ENCODE results near the gene SDSL.

The SDSL gene

GRCh38 chr12:113438523-113439300 is 16.5 kb downstream of the SDSL start:
- Histone ChIP-seq H2BK12ac (ENCODE audit: low read length) (no peak overlapping the region), H4K12ac (ENCODE audit: low read depth, low read length) (no peak overlapping the region), H3K18ac (ENCODE audit: low read length) (no peak overlapping the region), H3K4me1 (ENCODE audit: control insufficient read depth in 1 of 2, insufficient read depth in 2 of 2, low read length in 2 of 2) (no peaks in the 10 kb centered on the region), H3K9ac (ENCODE audit: low read length) (no peak overlapping the region), H3K27ac (ENCODE audit: low read depth, low read length) (no peak overlapping the region), H2AFZ (ENCODE audit: insufficient read depth, low read length, poor library complexity) (no peak overlapping the region), H2BK120ac (ENCODE audit: insufficient read depth, low read length, poor library complexity) (no peak overlapping the region), H3K79me1 (ENCODE audit: low read length) (no peaks in the 10 kb centered on the region), H3K4me2 (ENCODE audit: low read length) (no peak overlapping the region), H3K4ac (ENCODE audit: low read depth, low read length) (no peak overlapping the region), H3K14ac (ENCODE audit: low read length) (no peak overlapping the region), H3K27me3 (ENCODE audit: insufficient read depth, low read length) (no peaks in the 10 kb centered on the region), H4K8ac (ENCODE audit: low read depth, low read length) (no peak overlapping the region), H3K23ac (ENCODE audit: low read length) (no peak overlapping the region), H4K91ac (ENCODE audit: low read depth, low read length) (no peak overlapping the region), H3K79me2 (ENCODE audit: control insufficient read depth, insufficient read depth, low read length, poor library complexity) (no peaks in the 10 kb centered on the region), H3K9me3 (ENCODE audit: insufficient read depth, low read depth, low read length) (no peaks in the 10 kb centered on the region), H3K36me3 (ENCODE audit: control insufficient read depth in 1 of 2, insufficient read depth in 2 of 2, low read length in 2 of 2) (no peaks in the 10 kb centered on the region), H2AK5ac (ENCODE audit: low read length) (no peak overlapping the region), H3K4me3 (ENCODE audit: low read depth, low read length) (no peak overlapping the region), H2BK5ac (ENCODE audit: low read depth, low read length, poor library complexity) (no peak overlapping the region)
- WGBS (ENCODE audit: extremely low coverage, insufficient coverage, insufficient read length): 100% methylated on average over 3 of the region's 4 CpGs
- DNase-seq: no peak

- no peaks in the 10 kb centered on the region for H3K79me2 ChIP-seq (ENCODE audit: control insufficient read depth, insufficient read depth, low read length, poor library complexity)
Observed at GRCh38 chr12:113439301-113439597, 17.1 kb downstream of the SDSL start.

GRCh38 chr12:113439606-113440030 is 17.4 kb downstream of the SDSL start:
- peak; percentile 33 to 66 for DNase-seq
- Histone ChIP-seq H4K8ac (ENCODE audit: low read depth, low read length) (no peak overlapping the region), H3K27me3 (ENCODE audit: insufficient read depth, low read length) (no peaks in the 10 kb centered on the region), H3K18ac (ENCODE audit: low read length) (no peak overlapping the region), H3K4ac (ENCODE audit: low read depth, low read length) (no peak overlapping the region), H4K91ac (ENCODE audit: low read depth, low read length) (no peak overlapping the region), H3K23ac (ENCODE audit: low read length) (no peak overlapping the region), H2BK12ac (ENCODE audit: low read length) (no peak overlapping the region), H3K79me2 (ENCODE audit: control insufficient read depth, insufficient read depth, low read length, poor library complexity) (no peaks in the 10 kb centered on the region), H3K27ac (ENCODE audit: low read depth, low read length) (no peak overlapping the region), H3K79me1 (ENCODE audit: low read length) (no peaks in the 10 kb centered on the region), H3K4me1 (ENCODE audit: control insufficient read depth in 1 of 2, insufficient read depth in 2 of 2, low read length in 2 of 2) (no peaks in the 10 kb centered on the region), H3K14ac (ENCODE audit: low read length) (no peak overlapping the region), H4K12ac (ENCODE audit: low read depth, low read length) (no peak overlapping the region), H3K36me3 (ENCODE audit: control insufficient read depth in 1 of 2, insufficient read depth in 2 of 2, low read length in 2 of 2) (no peaks in the 10 kb centered on the region), H2AK5ac (ENCODE audit: low read length) (no peak overlapping the region), H2AFZ (ENCODE audit: insufficient read depth, low read length, poor library complexity) (no peak overlapping the region), H2BK120ac (ENCODE audit: insufficient read depth, low read length, poor library complexity) (no peak overlapping the region), H3K9ac (ENCODE audit: low read length) (no peak overlapping the region), H3K4me3 (ENCODE audit: low read depth, low read length) (no peak overlapping the region), H3K4me2 (ENCODE audit: low read length) (no peak overlapping the region), H2BK5ac (ENCODE audit: low read depth, low read length, poor library complexity) (no peak overlapping the region), H3K9me3 (ENCODE audit: insufficient read depth, low read depth, low read length) (no peaks in the 10 kb centered on the region)
- no CpG with 5 or more reads among the region's 8 CpGs for WGBS (ENCODE audit: extremely low coverage, insufficient coverage, insufficient read length)

More at GRCh38 chr12:113439301-113439597, 17.1 kb downstream of the SDSL start:
- no peak overlapping the region for H2BK120ac ChIP-seq (ENCODE audit: insufficient read depth, low read length, poor library complexity)
- no peak overlapping the region for H3K4ac ChIP-seq (ENCODE audit: low read depth, low read length)
- H3K4me3 ChIP-seq (ENCODE audit: low read depth, low read length): no peak overlapping the region
- H3K18ac ChIP-seq (ENCODE audit: low read length): no peak overlapping the region
- DNase-seq: no peak
- WGBS (ENCODE audit: extremely low coverage, insufficient coverage, insufficient read length): no CpG with 5 or more reads among the region's 4 CpGs
- no peak overlapping the region for H2BK5ac ChIP-seq (ENCODE audit: low read depth, low read length, poor library complexity)
- H3K4me2 ChIP-seq (ENCODE audit: low read length): no peak overlapping the region
- H2AFZ ChIP-seq (ENCODE audit: insufficient read depth, low read length, poor library complexity): no peak overlapping the region
- no peak overlapping the region for H3K14ac ChIP-seq (ENCODE audit: low read length)
- no peaks in the 10 kb centered on the region for H3K4me1 ChIP-seq (ENCODE audit: control insufficient read depth in 1 of 2, insufficient read depth in 2 of 2, low read length in 2 of 2)
- H3K27ac ChIP-seq (ENCODE audit: low read depth, low read length): no peak overlapping the region
- no peak overlapping the region for H3K23ac ChIP-seq (ENCODE audit: low read length)
- no peak overlapping the region for H2AK5ac ChIP-seq (ENCODE audit: low read length)
- no peaks in the 10 kb centered on the region for H3K79me1 ChIP-seq (ENCODE audit: low read length)
- no peak overlapping the region for H3K9ac ChIP-seq (ENCODE audit: low read length)
- no peak overlapping the region for H4K8ac ChIP-seq (ENCODE audit: low read depth, low read length)
- H4K12ac ChIP-seq (ENCODE audit: low read depth, low read length): no peak overlapping the region
- no peaks in the 10 kb centered on the region for H3K9me3 ChIP-seq (ENCODE audit: insufficient read depth, low read depth, low read length)
- H2BK12ac ChIP-seq (ENCODE audit: low read length): no peak overlapping the region
- no peaks in the 10 kb centered on the region for H3K36me3 ChIP-seq (ENCODE audit: control insufficient read depth in 1 of 2, insufficient read depth in 2 of 2, low read length in 2 of 2)
- H4K91ac ChIP-seq (ENCODE audit: low read depth, low read length): no peak overlapping the region
- no peaks in the 10 kb centered on the region for H3K27me3 ChIP-seq (ENCODE audit: insufficient read depth, low read length)

- H2AFZ ChIP-seq (ENCODE audit: insufficient read depth, low read length, poor library complexity): no peak overlapping the region
- H3K27ac ChIP-seq (ENCODE audit: low read depth, low read length): no peak overlapping the region
- H3K4me1 ChIP-seq (ENCODE audit: control insufficient read depth in 1 of 2, insufficient read depth in 2 of 2, low read length in 2 of 2): no peaks in the 10 kb centered on the region
- H3K4me3 ChIP-seq (ENCODE audit: low read depth, low read length): no peak overlapping the region
- no peaks in the 10 kb centered on the region for H3K27me3 ChIP-seq (ENCODE audit: insufficient read depth, low read length)
- H2BK120ac ChIP-seq (ENCODE audit: insufficient read depth, low read length, poor library complexity): no peak overlapping the region
- H3K23ac ChIP-seq (ENCODE audit: low read length): no peak overlapping the region
- no peak overlapping the region for H4K91ac ChIP-seq (ENCODE audit: low read depth, low read length)
- H3K9ac ChIP-seq (ENCODE audit: low read length): no peak overlapping the region
- no peak overlapping the region for H2BK12ac ChIP-seq (ENCODE audit: low read length)
- no peaks in the 10 kb centered on the region for H3K79me1 ChIP-seq (ENCODE audit: low read length)
- no peak overlapping the region for H3K4me2 ChIP-seq (ENCODE audit: low read length)
- H4K12ac ChIP-seq (ENCODE audit: low read depth, low read length): no peak overlapping the region
- H2AK5ac ChIP-seq (ENCODE audit: low read length): no peak overlapping the region
- no peak for DNase-seq
- H2BK5ac ChIP-seq (ENCODE audit: low read depth, low read length, poor library complexity): no peak overlapping the region
- H4K8ac ChIP-seq (ENCODE audit: low read depth, low read length): no peak overlapping the region
- H3K79me2 ChIP-seq (ENCODE audit: control insufficient read depth, insufficient read depth, low read length, poor library complexity): no peaks in the 10 kb centered on the region
- no peak overlapping the region for H3K18ac ChIP-seq (ENCODE audit: low read length)
- no CpG with 5 or more reads among the region's 7 CpGs for WGBS (ENCODE audit: extremely low coverage, insufficient coverage, insufficient read length)
- H3K36me3 ChIP-seq (ENCODE audit: control insufficient read depth in 1 of 2, insufficient read depth in 2 of 2, low read length in 2 of 2): no peaks in the 10 kb centered on the region
- H3K4ac ChIP-seq (ENCODE audit: low read depth, low read length): no peak overlapping the region
- no peaks in the 10 kb centered on the region for H3K9me3 ChIP-seq (ENCODE audit: insufficient read depth, low read depth, low read length)
- H3K14ac ChIP-seq (ENCODE audit: low read length): no peak overlapping the region
Observed at GRCh38 chr12:113440336-113440735, 18.2 kb downstream of the SDSL start.

Data from trophoblast cell (in vitro differentiated cells and primary cell).